GM18870 (cell line): Measurements from ENCODE around the gene OR6J1.
"Not testable (repeated sequence)": the region's sequence is repeated elsewhere in the genome, so short reads cannot be mapped to it uniquely, and the experiment has no call there.

Experiments used
- ATAC-seq: cut with Tn5 transposase; IDR thresholded peaks from one replicate; pipeline ENCODE4 v1.9.1; 2021; ENCODE audit warnings: moderate library complexity; ENCODE audit not compliant: unreplicated experiment

The OR6J1 gene

GRCh38 chr14:22610931-22611330, 33.2 kb downstream of the OR6J1 start:
- ATAC-seq, result no peak

- no peak for ATAC-seq
These were observed 36.9 kb downstream of the OR6J1 start for GRCh38 chr14:22607291-22607690.

- no peak for ATAC-seq
These were observed 37.8 kb downstream of the OR6J1 start for GRCh38 chr14:22606380-22606779.

GRCh38 chr14:22602862-22603261, 41.3 kb downstream of the OR6J1 start:
- ATAC-seq, result no peak

GRCh38 chr14:22601996-22602395, 42.2 kb downstream of the OR6J1 start:
- ATAC-seq, result no peak

GRCh38 chr14:22601456-22601855, 42.7 kb downstream of the OR6J1 start:
- no peak for ATAC-seq

GRCh38 chr14:22600027-22600426, 44.1 kb downstream of the OR6J1 start:
- no peak for ATAC-seq

GRCh38 chr14:22599349-22599748, 44.8 kb downstream of the OR6J1 start:
- no peak for ATAC-seq

- peak; percentile 60 for ATAC-seq
These were observed 45.3 kb downstream of the OR6J1 start for GRCh38 chr14:22598896-22599244.

GRCh38 chr14:22598099-22598895, 45.9 kb downstream of the OR6J1 start, which contains the start of gene ABHD4:
TSS of gene ABHD4 (plus strand) at chr14:22598300. CDS start at chr14:22598307, 7 bp downstream.
- peak; percentile 50 for ATAC-seq

- ATAC-seq, result peak; percentile 13
These were observed 46.4 kb downstream of the OR6J1 start for GRCh38 chr14:22597771-22598098.

GRCh38 chr14:22597265-22597664, 46.9 kb downstream of the OR6J1 start:
- ATAC-seq, result no peak

- no peak for ATAC-seq
These were observed 47.7 kb downstream of the OR6J1 start for GRCh38 chr14:22596354-22596879.

GRCh38 chr14:22594156-22594716, 49.9 kb downstream of the OR6J1 start:
- ATAC-seq, result no peak

- no peak for ATAC-seq
These were observed 50.6 kb downstream of the OR6J1 start for GRCh38 chr14:22593601-22594000.

- no peak for ATAC-seq
These were observed 51.0 kb downstream of the OR6J1 start for GRCh38 chr14:22593189-22593588.

- peak; percentile 87 for ATAC-seq
These were observed 54.9 kb downstream of the OR6J1 start, which contains the start of gene DAD1 for GRCh38 chr14:22589096-22589839. TSS of gene DAD1 (minus strand) at chr14:22589224. CDS start at chr14:22589157, 67 bp downstream.

- ATAC-seq, result no peak
These were observed 55.5 kb downstream of the OR6J1 start for GRCh38 chr14:22588526-22589095.

GRCh38 chr14:22587677-22588422, 56.3 kb downstream of the OR6J1 start:
- not testable (repeated sequence) for ATAC-seq

- no peak for ATAC-seq
These were observed 56.9 kb downstream of the OR6J1 start for GRCh38 chr14:22587247-22587646.

- no peak for ATAC-seq
These were observed 60.2 kb downstream of the OR6J1 start for GRCh38 chr14:22583994-22584393.
